ENCODE measurements around the gene SPESP1.

DNA sequence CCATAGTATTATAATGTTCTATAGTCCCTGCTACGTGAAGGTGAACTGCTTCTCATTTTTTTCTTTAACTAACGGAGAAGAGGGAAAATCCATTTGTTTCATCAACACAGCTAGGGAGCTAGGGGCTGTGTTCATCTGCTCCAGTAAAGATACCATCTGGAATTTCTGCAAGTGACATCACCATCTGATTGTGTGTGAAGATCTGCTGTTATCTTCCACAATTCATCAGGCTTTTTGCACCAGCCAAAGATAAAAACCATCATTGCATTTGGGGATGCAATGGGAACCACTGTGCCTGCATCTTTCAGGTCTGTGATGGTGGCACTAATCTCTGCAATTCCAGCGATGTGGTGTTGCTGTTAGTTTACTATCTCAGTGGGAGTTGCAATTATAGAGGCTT, 48.7 kb downstream of the SPESP1 start:
- TF ChIP-seq, protein P1, sequence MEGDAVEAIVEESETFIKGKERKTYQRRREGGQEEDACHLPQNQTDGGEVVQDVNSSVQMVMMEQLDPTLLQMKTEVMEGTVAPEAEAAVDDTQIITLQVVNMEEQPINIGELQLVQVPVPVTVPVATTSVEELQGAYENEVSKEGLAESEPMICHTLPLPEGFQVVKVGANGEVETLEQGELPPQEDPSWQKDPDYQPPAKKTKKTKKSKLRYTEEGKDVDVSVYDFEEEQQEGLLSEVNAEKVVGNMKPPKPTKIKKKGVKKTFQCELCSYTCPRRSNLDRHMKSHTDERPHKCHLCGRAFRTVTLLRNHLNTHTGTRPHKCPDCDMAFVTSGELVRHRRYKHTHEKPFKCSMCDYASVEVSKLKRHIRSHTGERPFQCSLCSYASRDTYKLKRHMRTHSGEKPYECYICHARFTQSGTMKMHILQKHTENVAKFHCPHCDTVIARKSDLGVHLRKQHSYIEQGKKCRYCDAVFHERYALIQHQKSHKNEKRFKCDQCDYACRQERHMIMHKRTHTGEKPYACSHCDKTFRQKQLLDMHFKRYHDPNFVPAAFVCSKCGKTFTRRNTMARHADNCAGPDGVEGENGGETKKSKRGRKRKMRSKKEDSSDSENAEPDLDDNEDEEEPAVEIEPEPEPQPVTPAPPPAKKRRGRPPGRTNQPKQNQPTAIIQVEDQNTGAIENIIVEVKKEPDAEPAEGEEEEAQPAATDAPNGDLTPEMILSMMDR (conservative IDR thresholded peaks at IDR 0.05; ENCODE audit: low read depth in 2 of 2): no peak
- no peak for TF ChIP-seq POLR2AphosphoS5 (IDR thresholded peaks at IDR 0.05; ENCODE audit: low read depth)

Measured in GM23338 (cell line).